ENCODE results near the gene YRDC. TPM values are rescaled to one million over a fixed set of nuclear protein-coding genes. Genes with fewer than 3 reads are reported as not detected.

The YRDC gene
- total RNA-seq, 1 experiment from 2014 or later, result 24.6 TPM

- TF ChIP-seq ZNF423 (CRISPR knock-in tag; IDR thresholded peaks at IDR 0.05), result no peak
- TF ChIP-seq ZNF219 (CRISPR knock-in tag; IDR thresholded peaks at IDR 0.05; ENCODE audit: borderline replicate concordance), result no peak
- TF ChIP-seq SOX15 (CRISPR knock-in tag; IDR thresholded peaks at IDR 0.05), result no peak
- TF ChIP-seq ZBTB21 (CRISPR knock-in tag; IDR thresholded peaks at IDR 0.05; ENCODE audit: borderline replicate concordance), result no peak
- TF ChIP-seq ESRRA (CRISPR knock-in tag; IDR thresholded peaks at IDR 0.05; ENCODE audit: borderline replicate concordance), result no peak
- TF ChIP-seq USF1 (CRISPR knock-in tag; IDR thresholded peaks at IDR 0.05), result no peak
- no peak for TF ChIP-seq ZMAT4 (CRISPR knock-in tag; IDR thresholded peaks at IDR 0.05)
- no peak for TF ChIP-seq FOXK1 (CRISPR knock-in tag; IDR thresholded peaks at IDR 0.05)
- no peak for TF ChIP-seq NFE2L1 (CRISPR knock-in tag; IDR thresholded peaks at IDR 0.05)
- no peak for TF ChIP-seq STAT6 (CRISPR knock-in tag; conservative IDR thresholded peaks at IDR 0.05; ENCODE audit: low read depth)
- Mint-ChIP-seq H3K27me3 (ENCODE audit: low read depth) (no peaks in the 10 kb centered on the region), H3K9me3 (no peaks in the 10 kb centered on the region), H3K27ac (no peak overlapping the region), H3K4me3 (no peak overlapping the region), H3K36me3 (no peaks in the 10 kb centered on the region), H3K4me1 (no peaks in the 10 kb centered on the region)
- ChIA-PET POLR2A (interaction anchor here (0.7 kb wide), 1 partner anchor 101 kb away, joined by 3 read pairs; the partner anchor contains the start of gene INPP5B), CTCF (interaction anchor here (0.7 to 1.6 kb wide), 2 partner anchors 14 to 331 kb away, joined by 3 to 9 read pairs; partner anchors contain the start of gene MTF1)
- ATAC-seq (no peak), DNase-seq (ENCODE audit: low spot score) (no peak)
Observed at GRCh38 chr1:37845786-37846185, 37.8 kb upstream of the YRDC start.

- no peak for TF ChIP-seq ZMAT4 (CRISPR knock-in tag; IDR thresholded peaks at IDR 0.05)
- no peak for TF ChIP-seq GRHL2 (CRISPR knock-in tag; IDR thresholded peaks at IDR 0.05; ENCODE audit: insufficient replicate concordance, severe bottlenecking)
- TF ChIP-seq TP53 (CRISPR knock-in tag; IDR thresholded peaks at IDR 0.05), result no peak
- TF ChIP-seq SMAD4 (CRISPR knock-in tag; IDR thresholded peaks at IDR 0.05), result no peak
- no peak for TF ChIP-seq USF1 (CRISPR knock-in tag; IDR thresholded peaks at IDR 0.05)
- TF ChIP-seq ZNF232 (CRISPR knock-in tag; IDR thresholded peaks at IDR 0.05), result no peak
- no peak for TF ChIP-seq RELA (CRISPR knock-in tag; IDR thresholded peaks at IDR 0.05; ENCODE audit: borderline replicate concordance)
- no peak for TF ChIP-seq IRF2 (CRISPR knock-in tag; IDR thresholded peaks at IDR 0.05; ENCODE audit: borderline replicate concordance, low read depth)
- no peak for TF ChIP-seq SP1 (CRISPR knock-in tag; conservative IDR thresholded peaks at IDR 0.05)
- no peak for TF ChIP-seq ESRRA (CRISPR knock-in tag; IDR thresholded peaks at IDR 0.05; ENCODE audit: borderline replicate concordance)
- no peak for TF ChIP-seq NFE2L1 (CRISPR knock-in tag; IDR thresholded peaks at IDR 0.05)
- TF ChIP-seq PRRX2 (CRISPR knock-in tag; IDR thresholded peaks at IDR 0.05), result no peak
- TF ChIP-seq CTCF (IDR thresholded peaks at IDR 0.05), result no peak
- ATAC-seq, result no peak
- CTCF ChIA-PET, result interaction anchor here (1.3 kb wide), 1 partner anchor 14 kb away, joined by 8 read pairs; the partner anchor contains the start of gene MTF1
Observed at GRCh38 chr1:37845049-37845646, 37.1 kb upstream of the YRDC start.

More at GRCh38 chr1:37845049-37845646, 37.1 kb upstream of the YRDC start:
- Mint-ChIP-seq H3K27me3 (ENCODE audit: low read depth) (no peaks in the 10 kb centered on the region), H3K4me3 (no peak overlapping the region), H3K36me3 (no peaks in the 10 kb centered on the region), H3K4me1 (no peaks in the 10 kb centered on the region), H3K27ac (no peak overlapping the region), H3K9me3 (no peaks in the 10 kb centered on the region)
- DNase-seq (ENCODE audit: low spot score), result no peak
- POLR2A ChIA-PET, result interaction anchor here (0.6 kb wide), 1 partner anchor 1132 kb away, joined by 4 read pairs; no protein-coding TSS in a partner anchor
